Measurements from ENCODE around the gene QRSL1.
A peak's percentile ranks its signal among the peaks of the same experiment; 100 is the strongest.
"Not testable (repeated sequence)": the region's sequence is repeated elsewhere in the genome, so short reads cannot be mapped to it uniquely, and the experiment has no call there.

Gene QRSL1

GRCh38 chr6:106629103-106629858, at the start of gene QRSL1, which contains the start of gene RTN4IP1:
TSS of gene QRSL1 (plus strand) at chr6:106629578. CDS start at chr6:106629682, 104 bp downstream.
TSS of gene RTN4IP1 (minus strand) at chr6:106629498. CDS start at chr6:106629021, 477 bp downstream.
- DNase-seq: peak; percentile 87

- no peak for DNase-seq
Measured at GRCh38 chr6:106581468-106581867, 47.9 kb upstream of the QRSL1 start.

GRCh38 chr6:106586815-106587415, 42.5 kb upstream of the QRSL1 start:
- DNase-seq: no peak

GRCh38 chr6:106588937-106589336, 40.4 kb upstream of the QRSL1 start:
- DNase-seq: not testable (repeated sequence)

GRCh38 chr6:106591111-106591825, 38.1 kb upstream of the QRSL1 start:
- DNase-seq: no peak

- no peak for DNase-seq
Measured at GRCh38 chr6:106599440-106599839, 29.9 kb upstream of the QRSL1 start.

GRCh38 chr6:106600329-106600728, 29.0 kb upstream of the QRSL1 start:
- DNase-seq: no peak

- peak; percentile 9 for DNase-seq
Measured at GRCh38 chr6:106608080-106608668, 21.2 kb upstream of the QRSL1 start.

- peak; percentile 18 for DNase-seq
Measured at GRCh38 chr6:106609699-106610098, 19.7 kb upstream of the QRSL1 start.

GRCh38 chr6:106611030-106611429, 18.3 kb upstream of the QRSL1 start:
- no peak for DNase-seq

- DNase-seq: peak; percentile 6
Measured at GRCh38 chr6:106612671-106613416, 16.5 kb upstream of the QRSL1 start.

- no peak for DNase-seq
Measured at GRCh38 chr6:106613590-106613989, 15.8 kb upstream of the QRSL1 start.

- DNase-seq: no peak
Measured at GRCh38 chr6:106614166-106614565, 15.2 kb upstream of the QRSL1 start.

- DNase-seq: no peak
Measured at GRCh38 chr6:106614592-106615257, 14.7 kb upstream of the QRSL1 start.

GRCh38 chr6:106617302-106617701, 12.1 kb upstream of the QRSL1 start:
- DNase-seq: no peak

GRCh38 chr6:106617857-106618256, 11.5 kb upstream of the QRSL1 start:
- DNase-seq: no peak

- no peak for DNase-seq
Measured at GRCh38 chr6:106618324-106618723, 11.1 kb upstream of the QRSL1 start.

- no peak for DNase-seq
Measured at GRCh38 chr6:106619223-106619622, 10.2 kb upstream of the QRSL1 start.

GRCh38 chr6:106620931-106621672, 8.3 kb upstream of the QRSL1 start:
- no peak for DNase-seq

GRCh38 chr6:106622412-106622811, 7.0 kb upstream of the QRSL1 start:
- DNase-seq: no peak

- DNase-seq: no peak
Measured at GRCh38 chr6:106623039-106623438, 6.3 kb upstream of the QRSL1 start.

All from stimulated activated CD4-positive, alpha-beta T cell treated with anti-CD3 and anti-CD28 coated beads, Interleukin-15, amount 100 ng/mL, for 24 hours (primary cell).